Measurements from ENCODE around the gene PHYH.

- TF ChIP-seq, protein P1, sequence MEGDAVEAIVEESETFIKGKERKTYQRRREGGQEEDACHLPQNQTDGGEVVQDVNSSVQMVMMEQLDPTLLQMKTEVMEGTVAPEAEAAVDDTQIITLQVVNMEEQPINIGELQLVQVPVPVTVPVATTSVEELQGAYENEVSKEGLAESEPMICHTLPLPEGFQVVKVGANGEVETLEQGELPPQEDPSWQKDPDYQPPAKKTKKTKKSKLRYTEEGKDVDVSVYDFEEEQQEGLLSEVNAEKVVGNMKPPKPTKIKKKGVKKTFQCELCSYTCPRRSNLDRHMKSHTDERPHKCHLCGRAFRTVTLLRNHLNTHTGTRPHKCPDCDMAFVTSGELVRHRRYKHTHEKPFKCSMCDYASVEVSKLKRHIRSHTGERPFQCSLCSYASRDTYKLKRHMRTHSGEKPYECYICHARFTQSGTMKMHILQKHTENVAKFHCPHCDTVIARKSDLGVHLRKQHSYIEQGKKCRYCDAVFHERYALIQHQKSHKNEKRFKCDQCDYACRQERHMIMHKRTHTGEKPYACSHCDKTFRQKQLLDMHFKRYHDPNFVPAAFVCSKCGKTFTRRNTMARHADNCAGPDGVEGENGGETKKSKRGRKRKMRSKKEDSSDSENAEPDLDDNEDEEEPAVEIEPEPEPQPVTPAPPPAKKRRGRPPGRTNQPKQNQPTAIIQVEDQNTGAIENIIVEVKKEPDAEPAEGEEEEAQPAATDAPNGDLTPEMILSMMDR (conservative IDR thresholded peaks at IDR 0.05), result no peak
- no peak for TF ChIP-seq ZFX (IDR thresholded peaks at IDR 0.05)
These were observed 27.7 kb upstream of the PHYH start for GRCh38 chr10:13327534-13327933.

Data from C4-2B (cell line).